ENCODE results near the gene NUCKS1.

- TF ChIP-seq ZNF622 (IDR thresholded peaks at IDR 0.05): no peak
- TF ChIP-seq CEBPB (IDR thresholded peaks at IDR 0.05; ENCODE audit: borderline replicate concordance in 1 of 2, low read depth in 2 of 2, low read length in 2 of 2): no peak
- no peak for TF ChIP-seq E2F8 (IDR thresholded peaks at IDR 0.05; ENCODE audit: low read depth, partially characterized antibody)
- no peak for TF ChIP-seq CTCF (IDR thresholded peaks at IDR 0.05 in 2 of 3, conservative IDR thresholded peaks at IDR 0.05 in 1 of 3; ENCODE audit: control insufficient read depth in 2 of 3, extremely low read depth in 1 of 3, insufficient read depth in 1 of 3, low read depth in 3 of 3, low read length in 3 of 3)
- TF ChIP-seq NFIC (IDR thresholded peaks at IDR 0.05; ENCODE audit: low read depth, low read length): no peak
- no peak for TF ChIP-seq KDM1A (IDR thresholded peaks at IDR 0.05; ENCODE audit: borderline replicate concordance)
- TF ChIP-seq, protein P1, sequence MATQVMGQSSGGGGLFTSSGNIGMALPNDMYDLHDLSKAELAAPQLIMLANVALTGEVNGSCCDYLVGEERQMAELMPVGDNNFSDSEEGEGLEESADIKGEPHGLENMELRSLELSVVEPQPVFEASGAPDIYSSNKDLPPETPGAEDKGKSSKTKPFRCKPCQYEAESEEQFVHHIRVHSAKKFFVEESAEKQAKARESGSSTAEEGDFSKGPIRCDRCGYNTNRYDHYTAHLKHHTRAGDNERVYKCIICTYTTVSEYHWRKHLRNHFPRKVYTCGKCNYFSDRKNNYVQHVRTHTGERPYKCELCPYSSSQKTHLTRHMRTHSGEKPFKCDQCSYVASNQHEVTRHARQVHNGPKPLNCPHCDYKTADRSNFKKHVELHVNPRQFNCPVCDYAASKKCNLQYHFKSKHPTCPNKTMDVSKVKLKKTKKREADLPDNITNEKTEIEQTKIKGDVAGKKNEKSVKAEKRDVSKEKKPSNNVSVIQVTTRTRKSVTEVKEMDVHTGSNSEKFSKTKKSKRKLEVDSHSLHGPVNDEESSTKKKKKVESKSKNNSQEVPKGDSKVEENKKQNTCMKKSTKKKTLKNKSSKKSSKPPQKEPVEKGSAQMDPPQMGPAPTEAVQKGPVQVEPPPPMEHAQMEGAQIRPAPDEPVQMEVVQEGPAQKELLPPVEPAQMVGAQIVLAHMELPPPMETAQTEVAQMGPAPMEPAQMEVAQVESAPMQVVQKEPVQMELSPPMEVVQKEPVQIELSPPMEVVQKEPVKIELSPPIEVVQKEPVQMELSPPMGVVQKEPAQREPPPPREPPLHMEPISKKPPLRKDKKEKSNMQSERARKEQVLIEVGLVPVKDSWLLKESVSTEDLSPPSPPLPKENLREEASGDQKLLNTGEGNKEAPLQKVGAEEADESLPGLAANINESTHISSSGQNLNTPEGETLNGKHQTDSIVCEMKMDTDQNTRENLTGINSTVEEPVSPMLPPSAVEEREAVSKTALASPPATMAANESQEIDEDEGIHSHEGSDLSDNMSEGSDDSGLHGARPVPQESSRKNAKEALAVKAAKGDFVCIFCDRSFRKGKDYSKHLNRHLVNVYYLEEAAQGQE (IDR thresholded peaks at IDR 0.05; ENCODE audit: low read depth, low read length): no peak
- no peak for TF ChIP-seq SMC3 (IDR thresholded peaks at IDR 0.05; ENCODE audit: borderline replicate concordance, low read length)
- no peak for TF ChIP-seq SMAD5 (IDR thresholded peaks at IDR 0.05; ENCODE audit: low read depth)
Observed at GRCh38 chr1:205792961-205793673, 43.1 kb upstream of the NUCKS1 start.

Measured in GM12878 (cell line).